Neural cell (in vitro differentiated cells): ENCODE data around the gene GJA10.

ENCODE experiments used
- CTCF ChIP-seq: fragments of 450-650 bp; IDR thresholded peaks from 2 replicates; pipeline ENCODE4 v1.5.1; 2014; ENCODE audit warnings: antibody characterized with exemption, mild to moderate bottlenecking, moderate library complexity; ENCODE audit not compliant: poor library complexity, severe bottlenecking
- EP300 ChIP-seq: fragments of 450-650 bp; conservative IDR thresholded peaks from 2 replicates; pipeline ENCODE4 v1.6.1; 2014; ENCODE audit warnings: antibody characterized with exemption, mild to moderate bottlenecking, moderate library complexity; ENCODE audit not compliant: poor library complexity, severe bottlenecking
- POLR2AphosphoS5 ChIP-seq: IDR thresholded peaks from 2 replicates; pipeline ENCODE4 v1.6.1; 2012
- RAD21 ChIP-seq: fragments of 450-650 bp; conservative IDR thresholded peaks from 2 replicates; pipeline ENCODE4 v1.6.1; 2014; ENCODE audit warnings: antibody characterized with exemption, mild to moderate bottlenecking, moderate library complexity
- REST ChIP-seq: IDR thresholded peaks from 2 replicates; pipeline ENCODE4 v1.6.1; 2012; ENCODE audit warnings: borderline replicate concordance

- TF ChIP-seq POLR2AphosphoS5 (no peak), CTCF (no peak), REST (no peak), EP300 (no peak), RAD21 (no peak)
Observed at GRCh38 chr6:89924231-89924630, 30.0 kb downstream of the GJA10 start.
